A204.1 (cell line): ENCODE measurements around the gene KLF3.

Experiments
- FAIRE-seq: peaks from 2 replicates; lab custom pipeline; 2012; peaks lifted over from hg19 to GRCh38; lab: Jason Lieb, UNC

The KLF3 gene

DNA sequence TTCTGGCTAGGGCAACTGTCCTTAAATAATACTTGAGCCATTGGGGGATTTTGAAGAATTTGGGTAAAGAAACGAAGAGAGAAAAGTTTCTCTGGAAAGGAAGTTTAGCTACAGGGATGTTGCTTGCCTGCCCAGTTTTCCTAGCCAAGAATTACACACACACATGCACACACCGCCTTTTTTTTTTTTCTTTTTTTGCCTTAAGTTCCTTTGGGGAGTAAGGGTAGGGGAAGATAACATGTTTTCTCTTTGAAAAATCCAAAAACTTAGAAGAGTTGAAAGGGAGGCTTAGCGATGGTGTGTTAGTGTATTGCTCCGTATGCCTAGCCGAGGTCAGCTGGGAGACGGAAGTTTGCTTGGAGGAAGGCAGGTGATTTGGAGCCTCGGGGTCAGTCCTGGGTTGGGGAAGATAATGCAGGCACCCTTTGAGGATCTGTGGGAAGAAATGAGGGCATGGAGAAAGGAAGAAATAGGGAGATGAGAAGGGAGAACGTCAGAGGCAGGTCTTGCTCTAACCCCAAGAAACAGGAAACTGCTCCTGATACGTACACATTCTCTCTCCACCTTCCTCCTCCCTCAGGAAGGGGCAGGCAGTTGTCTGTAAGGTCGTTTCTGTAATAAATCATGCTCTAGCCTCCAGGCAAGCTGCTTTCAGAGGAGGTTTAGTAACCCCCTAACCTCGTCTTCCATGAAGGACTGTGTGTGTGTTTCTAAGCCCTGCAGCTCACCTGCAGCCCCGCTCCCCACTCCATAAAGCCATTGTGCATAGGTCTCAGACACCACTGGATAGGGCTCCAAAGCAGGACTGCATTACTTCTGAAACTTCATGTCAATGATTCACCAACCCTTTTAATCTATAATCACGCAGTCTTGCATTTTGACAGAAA, 10.5 kb downstream of the KLF3 start:
- no peak for FAIRE-seq

DNA sequence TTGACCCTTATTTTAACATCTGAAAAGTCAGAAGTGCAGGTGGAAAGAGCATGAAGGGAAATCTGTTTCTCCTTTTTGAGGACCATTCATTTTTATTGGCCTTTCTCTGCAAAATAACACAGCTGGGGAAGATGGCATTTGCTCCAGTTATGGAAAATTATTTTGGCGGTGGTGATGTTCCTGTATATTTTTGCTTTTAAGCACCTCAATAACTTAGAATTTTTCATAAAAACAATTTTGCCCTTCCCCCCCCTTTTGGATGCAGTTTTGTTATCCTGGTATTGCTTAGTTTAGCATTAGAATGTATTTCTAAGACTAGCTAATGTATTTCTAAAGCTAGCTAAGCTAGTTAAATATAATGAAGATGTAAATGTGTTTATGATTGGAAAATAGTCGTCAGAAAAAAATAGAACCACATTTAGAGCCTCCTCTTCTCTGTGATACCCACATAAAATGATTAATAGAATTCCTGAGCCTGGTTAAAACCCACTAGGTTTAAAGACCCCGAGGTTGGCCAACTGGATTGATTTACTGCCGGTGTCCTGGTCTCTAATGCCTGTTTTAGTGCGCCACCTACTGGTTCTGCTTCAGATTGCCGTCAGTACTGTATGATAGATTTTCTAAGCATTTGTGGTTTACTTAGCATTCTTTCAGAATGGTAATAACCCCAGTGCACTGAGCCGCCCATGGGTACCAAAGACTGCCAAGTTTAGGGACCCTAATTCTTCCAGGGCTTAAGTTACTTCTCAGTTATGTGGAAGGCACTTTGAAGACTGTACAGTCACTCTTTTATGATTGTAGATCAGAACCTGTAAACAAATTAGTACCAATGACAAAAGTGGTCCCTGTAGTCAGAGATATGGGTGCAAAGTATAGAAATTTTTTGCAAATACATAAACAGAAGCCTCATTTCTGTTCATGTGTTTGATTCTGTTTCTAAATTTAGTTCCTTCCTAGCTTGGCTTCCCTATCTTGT, 11.4 kb downstream of the KLF3 start:
- peak; percentile 65 for FAIRE-seq

DNA sequence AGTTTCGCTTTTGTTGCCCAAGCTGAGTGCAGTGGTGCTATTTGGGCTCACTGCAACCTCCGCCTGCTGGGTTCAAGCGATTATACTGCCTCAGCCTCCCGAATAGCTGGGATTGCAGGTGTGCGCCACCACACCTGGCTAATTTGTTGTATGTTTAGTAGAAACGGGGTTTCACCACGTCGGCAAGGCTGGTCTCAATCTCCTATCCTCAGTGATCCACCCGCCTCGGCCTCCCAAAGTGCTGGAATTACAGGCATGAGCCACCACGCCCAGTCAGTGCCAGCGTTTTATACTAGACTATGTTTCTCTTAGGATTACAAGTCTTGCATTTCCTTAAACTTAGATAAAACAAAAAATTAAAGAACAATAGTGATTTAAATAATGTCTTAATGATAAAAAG, 13.0 kb downstream of the KLF3 start:
- no peak for FAIRE-seq

DNA sequence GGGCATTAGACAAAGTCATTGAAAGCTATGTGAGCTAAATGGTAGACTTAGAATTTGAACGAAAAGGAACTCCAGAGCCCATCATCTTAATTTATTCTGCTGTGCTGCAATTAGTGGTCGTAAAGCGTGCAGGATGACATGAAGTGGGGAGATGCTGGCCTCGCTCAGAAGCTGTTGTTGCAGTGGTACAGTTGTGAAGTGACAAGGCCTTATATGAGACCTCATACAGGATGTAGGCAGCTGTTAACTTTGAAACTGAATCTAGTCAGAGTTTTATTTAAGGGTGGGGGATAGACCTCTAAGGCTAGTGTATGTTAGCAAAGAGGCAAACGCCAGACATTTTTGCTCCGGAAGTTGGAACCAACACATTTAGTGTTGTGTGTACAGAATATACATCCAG, 13.4 kb downstream of the KLF3 start:
- FAIRE-seq = no peak

DNA sequence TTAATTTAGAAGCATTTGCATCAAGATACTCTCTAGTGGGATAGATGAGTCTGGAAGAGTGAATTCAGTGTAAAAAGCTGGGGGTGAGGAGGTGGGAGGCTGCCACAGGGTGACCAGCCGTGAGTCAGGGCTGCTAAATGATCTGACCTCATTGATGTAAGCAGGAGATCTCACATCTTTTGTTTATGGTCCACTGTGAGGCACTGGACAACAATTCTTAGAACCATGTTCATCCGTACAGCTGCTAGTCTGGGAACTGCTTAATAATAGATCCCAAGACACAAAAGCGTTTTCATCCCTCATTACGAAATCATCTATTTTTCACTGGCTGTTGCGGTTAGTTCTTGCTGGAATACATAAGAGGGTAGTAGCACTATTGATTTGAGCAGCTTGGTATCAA, 14.1 kb downstream of the KLF3 start:
- no peak for FAIRE-seq

DNA sequence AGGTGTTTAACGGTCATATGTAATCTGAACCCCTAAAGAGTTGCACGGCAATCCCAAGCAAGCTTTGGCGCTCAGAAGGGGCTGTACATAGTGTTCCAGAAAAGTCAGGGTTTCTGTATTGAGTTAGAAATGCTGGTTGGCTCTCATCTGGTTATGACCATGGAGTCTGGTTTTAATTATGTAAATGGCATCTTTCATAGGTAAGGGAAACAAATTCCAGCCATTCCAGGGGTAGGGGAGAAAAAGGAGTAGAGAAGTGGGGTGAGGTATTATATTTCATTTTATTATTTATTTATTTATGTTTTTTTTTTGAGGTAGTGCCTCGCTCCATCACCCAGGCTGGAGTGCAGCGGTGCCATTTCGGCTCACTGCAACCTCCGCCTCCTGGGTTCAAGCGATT, 15.9 kb downstream of the KLF3 start:
- no peak for FAIRE-seq

DNA sequence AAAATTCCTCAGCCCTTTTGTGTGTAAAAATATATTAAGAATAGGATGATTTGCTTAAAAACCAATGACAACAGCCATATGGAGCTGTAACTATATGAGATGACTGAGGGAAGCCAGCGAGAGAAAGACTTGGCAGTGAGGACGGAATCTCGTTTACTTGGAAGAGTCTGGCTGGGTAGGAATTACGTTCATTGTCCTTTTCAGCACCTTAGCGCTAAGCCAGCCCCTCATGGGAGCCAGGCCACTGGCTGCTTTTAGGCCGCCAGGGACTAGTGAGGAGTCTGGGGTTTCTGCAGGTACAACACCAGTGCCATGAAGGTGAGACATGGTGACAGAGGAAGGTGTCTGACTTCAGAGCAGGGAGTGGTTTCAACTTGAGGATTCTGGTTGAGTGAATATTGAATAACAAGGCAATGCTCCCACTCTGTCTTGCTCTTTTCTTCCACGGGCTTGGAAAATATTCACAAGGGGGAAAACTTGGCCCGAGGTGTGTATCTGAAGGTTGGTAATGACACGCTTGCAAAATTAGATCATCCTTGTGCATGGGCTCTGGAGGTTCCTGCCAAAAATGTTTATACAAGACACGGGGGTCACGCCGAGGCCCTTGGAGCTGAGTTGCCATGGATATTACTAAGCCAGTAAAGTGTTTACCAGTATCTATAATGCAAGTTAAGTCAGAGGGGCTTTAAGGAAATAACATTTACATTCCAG, 17.4 kb downstream of the KLF3 start:
- FAIRE-seq = no peak

DNA sequence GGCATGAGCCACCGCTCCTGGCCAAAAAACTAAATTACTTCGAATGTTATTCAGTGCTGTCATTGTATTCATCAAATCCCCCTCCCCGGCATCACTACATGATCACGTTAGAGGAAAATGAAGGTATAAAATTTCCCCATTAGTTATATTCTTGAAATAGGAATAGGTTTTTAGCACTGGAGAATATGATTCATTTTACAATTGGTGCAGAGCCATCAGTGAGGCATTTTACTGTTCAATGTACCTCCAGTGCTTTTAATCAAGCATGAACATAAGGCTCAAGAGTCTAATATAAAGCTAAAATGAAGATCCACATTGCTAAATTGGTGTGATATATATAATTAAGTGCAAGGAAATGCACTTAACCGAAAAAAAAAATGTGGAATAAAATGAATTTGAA, 18.3 kb downstream of the KLF3 start:
- no peak for FAIRE-seq

DNA sequence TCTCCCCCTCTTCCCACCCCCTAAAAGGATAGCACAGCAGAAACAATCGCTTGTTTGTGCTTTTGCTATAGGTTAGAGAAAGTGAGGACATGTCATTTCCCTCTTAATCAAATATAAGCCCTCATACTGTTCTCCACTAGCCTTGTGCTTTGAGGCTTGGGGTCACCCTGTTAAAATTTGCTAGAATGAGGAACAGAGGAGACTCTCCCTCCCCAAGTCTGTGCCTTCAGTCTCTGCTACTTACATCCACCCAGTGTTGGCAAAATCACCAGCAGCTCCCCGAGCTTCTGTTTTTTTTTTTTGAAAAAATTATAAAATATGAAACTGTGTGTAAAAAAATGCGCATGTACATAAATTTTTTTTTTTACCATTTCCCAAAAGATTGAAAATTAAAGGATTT, 19.3 kb downstream of the KLF3 start:
- FAIRE-seq = no peak

DNA sequence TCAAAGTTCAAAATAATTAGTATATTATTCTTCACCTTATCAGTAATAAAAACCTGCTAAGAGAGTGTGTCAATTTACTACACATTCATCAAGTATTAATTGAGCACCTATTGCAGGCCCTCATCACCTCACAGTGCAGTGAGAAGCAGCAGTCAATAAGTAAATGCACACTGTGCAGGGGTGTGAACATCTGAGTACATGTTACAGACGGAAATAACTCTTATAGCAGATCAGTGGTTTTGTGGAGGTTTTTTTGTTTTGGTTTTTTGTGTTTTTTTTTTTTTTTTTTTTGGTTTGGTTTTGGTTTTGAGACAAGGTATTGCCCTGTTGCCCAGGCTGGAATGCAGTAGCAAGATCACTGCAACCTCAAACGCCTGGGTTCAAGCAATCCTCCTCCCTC, 20.3 kb downstream of the KLF3 start:
- FAIRE-seq = no peak

DNA sequence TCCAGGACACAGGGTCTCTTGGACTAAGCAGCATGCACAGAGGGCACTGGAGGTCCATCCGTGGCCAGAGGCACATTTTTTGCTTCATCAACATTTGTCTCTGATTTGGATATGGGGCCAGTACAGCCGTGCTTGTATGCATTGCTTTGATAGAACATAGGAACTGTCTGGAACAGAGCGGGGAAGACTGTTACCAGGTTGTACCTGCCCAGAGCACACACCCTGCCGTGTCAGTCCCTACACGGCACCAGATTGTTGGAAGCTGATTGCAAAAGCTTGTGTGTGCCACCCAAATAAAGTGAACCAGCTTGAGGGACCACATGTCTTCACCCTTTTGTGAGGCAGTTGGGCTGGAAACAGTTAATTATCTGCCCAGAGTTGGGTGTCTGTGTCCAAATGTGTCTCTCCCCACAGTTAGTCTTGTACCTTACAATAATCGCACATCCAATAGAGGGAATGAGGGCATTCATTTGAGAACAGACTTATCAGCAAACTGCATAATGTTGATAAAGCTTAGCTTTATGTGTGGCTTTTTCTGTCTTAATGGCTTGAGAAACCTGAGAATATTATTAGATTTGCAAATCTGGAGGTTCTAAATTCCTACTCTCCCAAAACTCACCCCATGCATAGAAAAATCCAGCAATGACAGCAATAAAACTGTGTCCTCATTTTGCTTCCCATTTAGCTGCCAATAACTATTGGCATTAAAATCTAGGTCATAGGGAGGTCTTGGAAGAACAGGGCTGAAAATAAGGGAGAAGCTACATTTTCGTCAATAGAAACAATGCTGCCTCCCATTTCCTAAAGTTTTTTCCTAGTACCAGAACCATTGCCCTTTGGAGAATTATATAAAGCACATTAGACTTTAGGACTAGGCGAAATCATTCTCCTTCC, 21.2 kb downstream of the KLF3 start:
- no peak for FAIRE-seq

DNA sequence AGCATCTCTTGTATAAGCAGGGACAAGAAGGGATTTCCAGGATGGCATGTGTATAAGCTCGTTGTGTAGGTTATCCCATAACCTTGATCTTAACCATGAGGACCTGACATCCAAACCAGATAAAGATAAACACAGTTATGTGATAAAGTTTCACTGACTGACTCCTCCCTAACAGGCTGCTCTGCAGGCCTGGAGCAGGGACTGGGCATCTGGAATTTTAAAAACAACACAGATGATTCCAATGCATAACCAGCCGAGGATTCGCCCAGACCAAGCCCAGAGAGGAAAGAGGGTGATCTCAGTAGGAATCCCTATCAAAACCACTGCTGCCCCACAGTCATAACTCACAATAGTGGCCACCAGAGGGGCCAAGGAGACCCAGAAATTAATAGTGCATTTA, 22.7 kb downstream of the KLF3 start:
- FAIRE-seq = no peak

DNA sequence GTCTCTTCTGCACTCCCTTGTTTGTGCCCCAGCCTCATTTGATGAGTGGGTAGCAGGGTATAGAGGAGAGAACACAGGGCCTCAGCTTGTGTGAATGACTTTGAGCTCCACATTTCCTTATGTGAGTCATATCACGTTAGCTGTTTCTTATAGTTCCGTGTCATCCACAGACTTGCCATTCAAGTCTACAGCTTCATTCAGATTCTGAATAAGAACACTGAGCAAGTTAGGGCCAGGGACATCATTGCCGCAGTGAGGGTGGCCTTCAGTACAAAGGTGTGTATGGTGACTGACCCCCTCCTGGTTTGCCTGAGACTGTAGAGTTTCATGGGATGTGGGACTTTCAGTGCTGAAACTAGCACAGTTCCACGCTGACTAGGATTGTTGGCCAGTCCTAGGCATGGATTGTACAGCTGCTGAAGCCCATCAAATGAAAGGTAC, 23.6 kb downstream of the KLF3 start:
- FAIRE-seq = no peak

DNA sequence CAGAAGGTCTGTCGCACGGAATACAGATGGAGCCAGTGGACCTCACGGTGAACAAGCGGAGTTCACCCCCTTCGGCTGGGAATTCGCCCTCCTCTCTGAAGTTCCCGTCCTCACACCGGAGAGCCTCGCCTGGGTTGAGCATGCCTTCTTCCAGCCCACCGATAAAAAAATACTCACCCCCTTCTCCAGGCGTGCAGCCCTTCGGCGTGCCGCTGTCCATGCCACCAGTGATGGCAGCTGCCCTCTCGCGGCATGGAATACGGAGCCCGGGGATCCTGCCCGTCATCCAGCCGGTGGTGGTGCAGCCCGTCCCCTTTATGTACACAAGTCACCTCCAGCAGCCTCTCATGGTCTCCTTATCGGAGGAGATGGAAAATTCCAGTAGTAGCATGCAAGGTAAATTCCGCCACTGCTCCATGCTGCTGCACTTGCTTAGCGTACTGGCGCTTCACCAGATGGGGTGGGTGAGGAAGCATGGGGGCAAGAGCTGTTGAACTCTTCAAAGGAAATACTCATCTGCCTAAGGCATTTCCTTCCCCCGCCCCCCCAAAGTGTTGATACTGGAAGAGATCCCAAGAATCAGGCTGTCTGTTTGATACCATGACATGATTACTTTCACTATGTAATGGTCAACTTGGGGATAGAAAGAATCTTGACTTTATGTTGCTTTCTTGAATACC, 24.8 kb downstream of the KLF3 start:
- FAIRE-seq = no peak

DNA sequence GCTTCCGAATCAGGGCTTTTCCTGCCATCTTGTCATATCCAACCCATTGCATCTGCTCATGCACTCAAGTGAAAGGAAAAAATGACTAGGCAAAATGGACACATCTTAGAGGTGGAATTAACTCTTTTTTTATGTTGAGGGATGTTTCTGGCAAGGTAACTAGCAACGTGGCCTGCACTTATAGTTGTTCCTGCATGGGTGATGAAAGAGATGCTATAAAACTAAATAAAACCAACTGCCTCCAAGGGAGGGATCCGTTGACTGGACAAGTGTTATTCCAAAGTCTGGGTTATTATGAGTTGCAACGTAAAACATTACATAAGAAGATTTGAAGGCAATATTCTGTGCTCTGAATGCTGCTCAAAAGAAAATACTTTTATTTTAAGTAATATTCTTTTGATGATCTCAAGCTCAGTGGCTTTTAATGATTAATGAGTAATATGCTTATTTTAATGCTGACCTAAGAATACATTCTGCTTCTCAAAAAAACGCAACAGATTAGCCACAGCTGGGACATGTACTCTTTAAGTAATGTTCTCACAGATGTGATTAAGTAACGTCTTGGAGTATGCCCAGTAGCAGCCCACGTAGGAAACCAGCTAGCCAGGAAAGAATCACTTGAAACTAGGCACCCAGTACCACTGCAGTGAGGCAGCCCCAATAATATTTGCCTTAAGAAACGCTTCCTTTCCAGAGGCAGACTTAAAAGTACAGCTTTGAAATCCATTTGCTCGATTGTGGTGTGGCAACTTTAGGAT, 27.4 kb downstream of the KLF3 start:
- FAIRE-seq = no peak

DNA sequence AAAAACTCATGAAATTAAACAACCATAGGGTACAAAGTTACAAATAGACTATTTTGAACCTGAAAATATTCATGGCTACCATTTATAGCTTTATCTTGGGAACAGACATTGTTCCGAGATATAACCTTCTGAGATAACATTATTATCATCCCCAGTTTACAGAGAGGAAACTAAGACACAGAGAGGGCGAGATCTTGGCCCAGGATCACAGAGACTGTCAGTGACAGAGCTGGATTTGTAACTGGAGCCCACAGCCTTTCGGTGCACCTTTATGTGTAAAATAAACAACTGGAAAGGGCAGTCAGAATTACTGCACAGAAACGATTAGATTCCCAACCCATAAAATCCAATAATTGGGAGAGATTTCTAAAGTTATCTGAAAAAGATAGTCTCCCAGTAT, 28.4 kb downstream of the KLF3 start:
- FAIRE-seq = no peak

DNA sequence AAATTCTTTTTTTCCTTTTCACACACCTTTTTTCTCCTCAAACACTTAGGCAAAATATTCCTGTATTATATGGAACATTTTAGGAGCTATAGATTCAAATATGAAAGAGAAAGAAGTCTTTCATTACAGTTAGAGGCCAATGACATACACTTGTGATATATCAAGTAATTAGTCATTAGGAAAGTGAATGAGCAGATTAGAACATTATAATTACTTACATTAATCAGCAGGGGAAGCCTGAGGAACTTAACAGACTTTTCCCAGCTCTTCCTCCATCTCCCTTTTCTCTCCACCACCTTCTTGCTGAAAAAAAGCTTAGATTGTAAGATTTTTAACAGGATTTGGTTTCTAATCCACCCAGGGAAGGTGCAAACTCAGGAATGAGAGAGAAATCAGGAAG, 29.6 kb downstream of the KLF3 start:
- FAIRE-seq = no peak

DNA sequence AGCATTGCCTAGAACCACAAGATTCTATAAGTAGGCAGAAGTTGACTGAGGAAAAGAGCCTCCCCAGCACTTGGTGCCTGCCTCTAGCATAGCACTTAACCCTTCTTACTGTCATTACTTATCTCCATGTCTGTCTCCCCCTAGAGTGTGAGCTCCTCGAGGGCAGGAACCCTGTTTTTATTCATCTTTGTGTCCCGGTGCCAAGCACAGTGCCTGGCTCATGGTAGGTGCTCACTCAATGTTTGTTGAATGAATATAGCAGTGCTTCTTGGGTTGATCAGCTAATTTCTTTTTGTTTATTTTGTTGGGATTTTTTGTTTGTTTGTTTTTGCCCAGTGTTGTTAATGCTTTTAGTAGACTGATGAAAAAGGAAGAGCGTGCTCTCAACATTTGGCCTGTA, 30.3 kb downstream of the KLF3 start:
- no peak for FAIRE-seq

DNA sequence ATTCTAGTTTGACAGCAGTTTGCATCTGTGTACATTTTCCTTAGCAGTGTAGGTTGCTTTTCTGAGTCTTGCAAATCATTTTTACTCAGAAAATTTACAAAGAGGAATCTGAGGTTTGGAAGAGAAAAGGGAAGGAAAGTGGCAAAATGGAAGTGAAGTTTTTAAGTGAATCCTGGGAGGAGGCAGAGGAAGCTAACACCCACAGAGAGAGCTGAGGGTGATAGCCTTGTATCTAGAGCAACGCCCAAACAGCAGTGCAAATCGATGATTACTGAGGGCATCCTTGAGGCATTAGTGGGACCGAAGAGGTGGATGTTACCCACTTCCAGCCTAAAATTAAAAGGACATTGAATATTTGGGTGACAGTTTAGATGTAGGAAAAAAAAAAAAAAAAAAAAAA, 31.8 kb downstream of the KLF3 start:
- FAIRE-seq = no peak

DNA sequence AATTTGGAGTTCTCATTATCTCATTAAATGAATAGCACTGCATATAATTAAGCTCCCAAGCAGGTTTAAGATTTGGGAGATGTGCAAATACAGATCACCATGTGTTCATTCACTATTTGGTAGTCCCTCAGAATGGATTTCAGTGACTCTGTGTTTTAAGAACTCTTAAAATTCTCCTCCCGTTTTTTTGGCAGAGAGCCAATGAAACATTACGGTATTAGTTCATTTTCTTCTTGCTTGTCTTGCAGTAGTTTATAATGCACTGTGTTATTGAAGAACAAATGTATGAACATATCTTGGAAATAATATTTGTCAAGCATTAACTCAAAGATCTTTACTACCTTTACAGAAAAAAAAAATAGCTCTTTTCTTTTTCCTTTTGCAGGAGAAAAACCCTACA, 32.7 kb downstream of the KLF3 start:
- no peak for FAIRE-seq
